ENCODE data around the gene ENDOV. TPM values are rescaled to one million over a fixed set of nuclear protein-coding genes. Genes with fewer than 3 reads are reported as not detected.

The ENDOV gene
- total and polyA plus RNA-seq, 2 of the 13 experiments (the other 11 are each of a cell fraction or from before 2014, with no cell fraction given), result 15.1 to 17.1 TPM

DNA sequence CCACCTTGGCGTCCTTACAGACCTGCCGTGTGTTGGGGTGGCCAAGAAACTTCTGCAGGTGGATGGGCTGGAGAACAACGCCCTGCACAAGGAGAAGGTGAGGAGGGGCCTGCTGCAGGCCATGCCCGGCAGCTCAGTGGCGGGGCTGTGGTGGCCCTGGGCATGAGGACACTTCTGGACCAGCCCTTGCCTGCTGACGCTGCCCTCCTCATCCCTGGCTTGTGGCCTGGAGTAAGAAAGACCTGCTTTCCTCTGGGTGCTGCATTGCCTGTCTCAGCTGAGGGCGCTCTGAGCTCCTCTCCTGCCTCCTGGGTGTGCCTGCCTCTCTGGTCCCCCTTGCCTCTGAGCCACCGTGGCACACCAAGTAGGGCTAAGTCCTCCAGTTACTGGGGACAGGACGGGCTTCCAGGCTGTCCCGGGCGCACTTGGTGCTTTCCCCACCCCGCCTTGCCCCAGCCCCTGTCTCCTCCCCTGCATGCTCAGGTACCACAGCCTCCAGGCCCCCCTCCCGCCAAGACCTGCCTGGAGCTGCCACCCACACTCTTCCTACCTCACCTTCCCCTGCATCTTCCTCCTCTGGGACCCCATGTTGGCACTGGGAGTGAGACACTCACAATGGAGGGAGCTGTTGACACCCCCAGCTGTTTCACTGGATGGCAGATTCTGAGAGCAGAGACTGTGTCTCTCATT, 8.7 kb downstream of the ENDOV start (continued):
- TF ChIP-seq, protein P1, sequence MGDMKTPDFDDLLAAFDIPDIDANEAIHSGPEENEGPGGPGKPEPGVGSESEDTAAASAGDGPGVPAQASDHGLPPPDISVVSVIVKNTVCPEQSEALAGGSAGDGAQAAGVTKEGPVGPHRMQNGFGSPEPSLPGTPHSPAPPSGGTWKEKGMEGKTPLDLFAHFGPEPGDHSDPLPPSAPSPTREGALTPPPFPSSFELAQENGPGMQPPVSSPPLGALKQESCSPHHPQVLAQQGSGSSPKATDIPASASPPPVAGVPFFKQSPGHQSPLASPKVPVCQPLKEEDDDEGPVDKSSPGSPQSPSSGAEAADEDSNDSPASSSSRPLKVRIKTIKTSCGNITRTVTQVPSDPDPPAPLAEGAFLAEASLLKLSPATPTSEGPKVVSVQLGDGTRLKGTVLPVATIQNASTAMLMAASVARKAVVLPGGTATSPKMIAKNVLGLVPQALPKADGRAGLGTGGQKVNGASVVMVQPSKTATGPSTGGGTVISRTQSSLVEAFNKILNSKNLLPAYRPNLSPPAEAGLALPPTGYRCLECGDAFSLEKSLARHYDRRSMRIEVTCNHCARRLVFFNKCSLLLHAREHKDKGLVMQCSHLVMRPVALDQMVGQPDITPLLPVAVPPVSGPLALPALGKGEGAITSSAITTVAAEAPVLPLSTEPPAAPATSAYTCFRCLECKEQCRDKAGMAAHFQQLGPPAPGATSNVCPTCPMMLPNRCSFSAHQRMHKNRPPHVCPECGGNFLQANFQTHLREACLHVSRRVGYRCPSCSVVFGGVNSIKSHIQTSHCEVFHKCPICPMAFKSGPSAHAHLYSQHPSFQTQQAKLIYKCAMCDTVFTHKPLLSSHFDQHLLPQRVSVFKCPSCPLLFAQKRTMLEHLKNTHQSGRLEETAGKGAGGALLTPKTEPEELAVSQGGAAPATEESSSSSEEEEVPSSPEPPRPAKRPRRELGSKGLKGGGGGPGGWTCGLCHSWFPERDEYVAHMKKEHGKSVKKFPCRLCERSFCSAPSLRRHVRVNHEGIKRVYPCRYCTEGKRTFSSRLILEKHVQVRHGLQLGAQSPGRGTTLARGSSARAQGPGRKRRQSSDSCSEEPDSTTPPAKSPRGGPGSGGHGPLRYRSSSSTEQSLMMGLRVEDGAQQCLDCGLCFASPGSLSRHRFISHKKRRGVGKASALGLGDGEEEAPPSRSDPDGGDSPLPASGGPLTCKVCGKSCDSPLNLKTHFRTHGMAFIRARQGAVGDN (CRISPR knock-in tag; IDR thresholded peaks at IDR 0.05), result no peak
- TF ChIP-seq, protein P2, sequence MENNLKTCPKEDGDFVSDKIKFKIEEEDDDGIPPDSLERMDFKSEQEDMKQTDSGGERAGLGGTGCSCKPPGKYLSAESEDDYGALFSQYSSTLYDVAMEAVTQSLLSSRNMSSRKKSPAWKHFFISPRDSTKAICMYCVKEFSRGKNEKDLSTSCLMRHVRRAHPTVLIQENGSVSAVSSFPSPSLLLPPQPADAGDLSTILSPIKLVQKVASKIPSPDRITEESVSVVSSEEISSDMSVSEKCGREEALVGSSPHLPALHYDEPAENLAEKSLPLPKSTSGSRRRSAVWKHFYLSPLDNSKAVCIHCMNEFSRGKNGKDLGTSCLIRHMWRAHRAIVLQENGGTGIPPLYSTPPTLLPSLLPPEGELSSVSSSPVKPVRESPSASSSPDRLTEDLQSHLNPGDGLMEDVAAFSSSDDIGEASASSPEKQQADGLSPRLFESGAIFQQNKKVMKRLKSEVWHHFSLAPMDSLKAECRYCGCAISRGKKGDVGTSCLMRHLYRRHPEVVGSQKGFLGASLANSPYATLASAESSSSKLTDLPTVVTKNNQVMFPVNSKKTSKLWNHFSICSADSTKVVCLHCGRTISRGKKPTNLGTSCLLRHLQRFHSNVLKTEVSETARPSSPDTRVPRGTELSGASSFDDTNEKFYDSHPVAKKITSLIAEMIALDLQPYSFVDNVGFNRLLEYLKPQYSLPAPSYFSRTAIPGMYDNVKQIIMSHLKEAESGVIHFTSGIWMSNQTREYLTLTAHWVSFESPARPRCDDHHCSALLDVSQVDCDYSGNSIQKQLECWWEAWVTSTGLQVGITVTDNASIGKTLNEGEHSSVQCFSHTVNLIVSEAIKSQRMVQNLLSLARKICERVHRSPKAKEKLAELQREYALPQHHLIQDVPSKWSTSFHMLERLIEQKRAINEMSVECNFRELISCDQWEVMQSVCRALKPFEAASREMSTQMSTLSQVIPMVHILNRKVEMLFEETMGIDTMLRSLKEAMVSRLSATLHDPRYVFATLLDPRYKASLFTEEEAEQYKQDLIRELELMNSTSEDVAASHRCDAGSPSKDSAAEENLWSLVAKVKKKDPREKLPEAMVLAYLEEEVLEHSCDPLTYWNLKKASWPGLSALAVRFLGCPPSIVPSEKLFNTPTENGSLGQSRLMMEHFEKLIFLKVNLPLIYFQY (CRISPR knock-in tag; IDR thresholded peaks at IDR 0.05; ENCODE audit: borderline replicate concordance), result no peak
- TF ChIP-seq FOXO1 (CRISPR knock-in tag; IDR thresholded peaks at IDR 0.05) (no peak), ZNF234 (CRISPR knock-in tag; conservative IDR thresholded peaks at IDR 0.05) (no peak), ZNF329 (CRISPR knock-in tag; IDR thresholded peaks at IDR 0.05; ENCODE audit: low read depth) (no peak), ZNF382 (CRISPR knock-in tag; IDR thresholded peaks at IDR 0.05; ENCODE audit: borderline replicate concordance) (no peak), NFE2L1 (CRISPR knock-in tag; IDR thresholded peaks at IDR 0.05; ENCODE audit: borderline replicate concordance) (no peak), HHEX (CRISPR knock-in tag; IDR thresholded peaks at IDR 0.05) (no peak)
- TF ChIP-seq, protein P3, sequence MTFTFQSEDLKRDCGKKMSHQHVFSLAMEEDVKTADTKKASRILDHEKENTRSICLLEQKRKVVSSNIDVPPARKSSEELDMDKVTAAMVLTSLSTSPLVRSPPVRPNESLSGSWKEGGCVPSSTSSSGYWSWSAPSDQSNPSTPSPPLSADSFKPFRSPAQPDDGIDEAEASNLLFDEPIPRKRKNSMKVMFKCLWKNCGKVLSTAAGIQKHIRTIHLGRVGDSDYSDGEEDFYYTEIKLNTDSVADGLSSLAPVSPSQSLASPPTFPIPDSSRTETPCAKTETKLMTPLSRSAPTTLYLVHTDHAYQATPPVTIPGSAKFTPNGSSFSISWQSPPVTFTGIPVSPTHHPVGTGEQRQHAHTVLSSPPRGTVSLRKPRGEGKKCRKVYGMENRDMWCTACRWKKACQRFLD (CRISPR knock-in tag; IDR thresholded peaks at IDR 0.05; ENCODE audit: borderline replicate concordance), result no peak
- TF ChIP-seq, protein P4, sequence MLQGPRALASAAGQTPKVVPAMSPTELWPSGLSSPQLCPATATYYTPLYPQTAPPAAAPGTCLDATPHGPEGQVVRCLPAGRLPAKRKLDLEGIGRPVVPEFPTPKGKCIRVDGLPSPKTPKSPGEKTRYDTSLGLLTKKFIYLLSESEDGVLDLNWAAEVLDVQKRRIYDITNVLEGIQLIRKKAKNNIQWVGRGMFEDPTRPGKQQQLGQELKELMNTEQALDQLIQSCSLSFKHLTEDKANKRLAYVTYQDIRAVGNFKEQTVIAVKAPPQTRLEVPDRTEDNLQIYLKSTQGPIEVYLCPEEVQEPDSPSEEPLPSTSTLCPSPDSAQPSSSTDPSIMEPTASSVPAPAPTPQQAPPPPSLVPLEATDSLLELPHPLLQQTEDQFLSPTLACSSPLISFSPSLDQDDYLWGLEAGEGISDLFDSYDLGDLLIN (CRISPR knock-in tag; IDR thresholded peaks at IDR 0.05; ENCODE audit: borderline replicate concordance), result no peak
- TF ChIP-seq, protein P5, sequence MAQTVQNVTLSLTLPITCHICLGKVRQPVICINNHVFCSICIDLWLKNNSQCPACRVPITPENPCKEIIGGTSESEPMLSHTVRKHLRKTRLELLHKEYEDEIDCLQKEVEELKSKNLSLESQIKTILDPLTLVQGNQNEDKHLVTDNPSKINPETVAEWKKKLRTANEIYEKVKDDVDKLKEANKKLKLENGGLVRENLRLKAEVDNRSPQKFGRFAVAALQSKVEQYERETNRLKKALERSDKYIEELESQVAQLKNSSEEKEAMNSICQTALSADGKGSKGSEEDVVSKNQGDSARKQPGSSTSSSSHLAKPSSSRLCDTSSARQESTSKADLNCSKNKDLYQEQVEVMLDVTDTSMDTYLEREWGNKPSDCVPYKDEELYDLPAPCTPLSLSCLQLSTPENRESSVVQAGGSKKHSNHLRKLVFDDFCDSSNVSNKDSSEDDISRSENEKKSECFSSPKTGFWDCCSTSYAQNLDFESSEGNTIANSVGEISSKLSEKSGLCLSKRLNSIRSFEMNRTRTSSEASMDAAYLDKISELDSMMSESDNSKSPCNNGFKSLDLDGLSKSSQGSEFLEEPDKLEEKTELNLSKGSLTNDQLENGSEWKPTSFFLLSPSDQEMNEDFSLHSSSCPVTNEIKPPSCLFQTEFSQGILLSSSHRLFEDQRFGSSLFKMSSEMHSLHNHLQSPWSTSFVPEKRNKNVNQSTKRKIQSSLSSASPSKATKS (CRISPR knock-in tag; IDR thresholded peaks at IDR 0.05), result no peak
